NOMO-1 (cell line): ENCODE results near the gene AGPS.
"Not testable (repeated sequence)": the region's sequence is repeated elsewhere in the genome, so short reads cannot be mapped to it uniquely, and the experiment has no call there.

Source experiments
- DNase-seq, 2 experiments: peaks; one replicate each; lab custom pipeline; 2025; ENCODE audit not compliant: unreplicated experiment in 2 of 2; lab: John Stamatoyannopoulos, UW

The AGPS gene

GRCh38 chr2:177392373-177393202, at the start of gene AGPS:
TSS of gene AGPS (plus strand) at chr2:177392773. CDS start at chr2:177392790, 17 bp downstream.
- DNase-seq, result peak; percentile 53 to 76

DNA sequence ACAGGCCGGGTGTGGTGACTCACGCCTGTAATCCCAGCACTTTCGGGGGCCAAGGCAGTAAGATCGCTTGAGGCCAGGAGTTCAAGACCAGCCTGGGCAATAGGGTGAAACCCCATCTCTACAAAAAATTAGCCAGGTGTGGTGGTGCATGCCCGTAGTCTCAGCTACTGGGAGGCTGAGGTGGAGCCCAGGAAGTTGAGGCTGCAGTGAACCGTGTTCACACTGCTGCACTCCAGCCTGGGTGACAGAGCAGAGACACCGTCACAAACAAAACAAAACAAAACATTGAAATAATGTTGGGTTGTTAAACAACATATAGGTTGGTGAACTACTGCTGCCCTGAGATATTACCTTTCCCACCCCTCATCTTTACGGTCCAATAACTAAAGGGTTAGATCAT, 48.8 kb upstream of the AGPS start:
- no peak for DNase-seq

DNA sequence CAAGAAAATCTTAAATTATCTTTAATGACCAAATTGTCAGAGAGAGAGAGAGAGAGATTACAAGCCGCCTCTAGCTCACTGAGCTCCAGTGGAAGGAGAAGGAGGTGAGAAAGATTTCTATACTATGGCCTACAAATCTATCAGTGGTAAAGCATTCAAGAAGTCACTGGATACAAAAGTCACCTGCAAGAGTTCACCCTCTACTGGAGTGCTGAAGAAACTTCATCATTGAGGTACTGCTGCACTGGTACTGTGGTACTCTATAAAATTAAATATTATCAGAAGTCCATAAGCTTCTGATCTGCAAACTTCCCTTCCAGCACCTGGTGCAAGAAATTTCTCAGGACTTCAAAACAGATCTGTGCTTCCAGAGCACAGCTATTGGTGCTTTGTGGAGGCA, 48.3 kb upstream of the AGPS start:
- DNase-seq, result no peak

GRCh38 chr2:177346192-177346591, 46.4 kb upstream of the AGPS start:
- no peak for DNase-seq

DNA sequence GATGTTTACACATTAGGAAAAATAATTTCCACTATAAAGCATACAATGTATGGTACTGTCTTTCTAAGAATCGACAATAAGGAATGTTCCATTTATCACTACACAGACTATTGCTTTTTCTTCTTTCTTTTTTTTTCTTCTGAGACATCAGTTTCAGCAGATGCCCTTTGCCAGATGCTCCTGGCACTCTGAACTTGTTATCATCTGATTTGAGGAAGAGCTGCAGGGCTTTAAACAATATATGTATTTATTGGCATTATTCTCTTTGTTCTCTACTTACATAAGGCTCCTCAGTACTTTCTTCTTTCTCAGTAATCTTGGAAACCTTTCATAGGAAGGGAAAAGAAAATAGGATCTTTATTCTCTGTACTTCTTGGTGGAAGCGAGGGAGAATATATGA, 45.0 kb upstream of the AGPS start:
- DNase-seq, result no peak

GRCh38 chr2:177348118-177348654, 44.4 kb upstream of the AGPS start:
- no peak for DNase-seq

DNA sequence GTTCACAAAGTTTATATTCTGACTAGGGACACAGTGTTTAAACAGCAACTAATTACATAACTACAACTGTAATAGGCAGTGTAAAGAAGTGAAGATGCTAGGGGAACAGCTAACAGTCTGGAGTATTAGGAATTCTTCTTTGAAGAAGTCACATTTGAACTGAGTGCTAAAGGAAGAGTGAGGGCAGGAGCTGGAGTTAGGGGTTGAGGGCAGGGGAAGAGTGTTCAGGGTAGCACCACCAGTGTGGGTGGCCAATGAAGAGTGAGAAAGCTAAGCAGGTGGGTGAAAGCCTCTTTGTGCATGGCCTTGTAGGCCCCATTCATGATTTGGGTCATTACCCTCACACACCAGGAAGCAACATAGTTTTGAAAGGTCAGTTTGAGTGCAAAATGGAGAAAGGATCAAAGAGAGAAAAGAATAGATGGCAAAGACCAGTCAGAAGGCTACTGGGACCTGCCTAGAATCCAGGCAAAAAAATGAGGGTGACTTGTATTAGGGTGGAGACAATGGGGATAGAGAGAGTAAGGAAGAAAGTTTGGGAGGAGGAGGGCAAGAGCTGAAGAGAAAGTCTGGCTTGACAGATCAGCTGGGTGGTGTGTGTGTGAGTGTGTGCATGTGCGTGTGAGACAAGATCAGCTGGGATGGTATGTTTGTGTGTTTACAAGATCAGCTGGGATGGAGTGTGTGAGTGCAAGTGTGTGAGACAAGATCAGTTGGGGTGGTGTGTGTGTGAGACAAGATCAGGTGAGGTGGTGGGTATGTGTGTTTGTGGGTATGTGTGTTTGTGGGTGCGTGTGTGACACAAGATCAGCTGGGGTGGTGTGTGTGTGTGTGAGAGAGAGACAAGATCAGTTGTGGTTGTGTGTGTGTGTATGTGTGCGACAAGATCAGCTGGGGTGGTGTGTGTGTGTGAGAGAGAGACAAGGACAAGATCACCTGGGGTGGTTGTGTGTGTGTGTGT, 43.6 kb upstream of the AGPS start:
- no peak for DNase-seq

- not testable (repeated sequence) for DNase-seq
These were observed 41.9 kb upstream of the AGPS start for GRCh38 chr2:177350624-177351023.

DNA sequence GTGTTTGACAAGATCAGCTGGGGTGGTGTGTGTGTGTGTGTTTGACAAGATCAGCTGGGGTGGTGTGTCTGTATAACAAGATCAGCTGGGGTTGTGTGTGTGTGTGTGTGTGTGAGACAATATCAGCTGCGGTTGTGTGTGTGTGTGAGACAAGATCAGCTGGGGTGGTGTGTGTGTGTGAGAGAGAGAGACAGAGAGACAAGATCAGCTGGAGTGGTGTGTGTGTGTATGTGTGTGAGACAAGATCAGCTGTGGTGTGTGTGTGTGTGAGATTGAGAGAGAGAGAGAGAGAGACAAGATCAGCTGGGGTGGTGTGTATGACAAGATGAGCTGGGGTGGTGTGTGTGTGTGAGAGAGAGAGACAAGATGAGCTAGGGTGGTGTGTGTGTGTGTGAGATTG, 41.5 kb upstream of the AGPS start:
- not testable (repeated sequence) for DNase-seq

DNA sequence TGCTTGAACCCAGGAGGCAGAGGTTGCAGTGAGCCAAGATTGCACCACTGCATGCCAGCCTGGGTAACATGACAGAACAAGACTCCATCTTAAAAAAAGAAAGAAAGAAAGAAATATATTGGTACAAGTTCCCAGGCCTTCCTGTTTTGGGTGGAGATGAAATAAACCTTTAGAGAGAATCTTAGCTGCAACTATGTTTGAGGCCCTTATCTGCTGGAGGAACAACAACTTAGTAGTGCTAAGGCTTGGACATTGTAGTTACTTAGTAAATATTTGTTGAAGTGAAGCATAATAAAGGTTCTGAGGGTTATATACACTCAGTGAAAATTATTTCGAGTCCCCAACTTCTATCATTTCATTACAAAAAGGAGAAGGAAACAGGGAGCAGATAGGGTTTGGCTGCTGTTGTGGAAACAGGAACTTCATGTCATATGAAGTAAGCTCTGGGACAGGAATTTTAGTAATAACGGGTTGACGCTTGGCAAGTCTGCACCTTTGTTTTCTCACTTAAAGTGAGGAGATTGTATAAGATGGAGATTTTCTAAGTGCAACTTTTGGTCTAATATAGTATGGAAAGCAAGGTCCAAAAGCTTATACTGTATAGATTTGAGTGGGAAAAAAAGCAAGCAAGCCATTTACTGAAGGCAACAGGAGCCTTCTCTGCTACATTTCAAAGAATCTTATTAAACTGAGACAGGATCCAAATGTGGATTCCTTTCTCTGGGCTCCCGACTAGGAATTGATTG, 40.0 kb upstream of the AGPS start:
- DNase-seq, result peak; percentile 52 to 77

DNA sequence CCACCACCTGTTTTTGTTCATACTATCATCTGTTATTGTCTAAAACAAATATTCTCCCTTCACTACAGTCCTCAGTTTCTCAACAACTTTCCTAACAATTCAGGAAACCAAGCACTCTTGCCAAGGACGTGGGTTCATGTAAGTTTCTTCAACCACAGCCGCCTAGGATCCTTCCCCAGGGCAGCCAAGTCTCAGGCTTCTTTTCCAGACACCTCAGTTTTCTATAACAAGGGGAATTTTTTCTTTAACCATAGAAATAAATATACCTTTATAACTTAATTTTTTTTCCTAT, 39.4 kb upstream of the AGPS start:
- no peak for DNase-seq

DNA sequence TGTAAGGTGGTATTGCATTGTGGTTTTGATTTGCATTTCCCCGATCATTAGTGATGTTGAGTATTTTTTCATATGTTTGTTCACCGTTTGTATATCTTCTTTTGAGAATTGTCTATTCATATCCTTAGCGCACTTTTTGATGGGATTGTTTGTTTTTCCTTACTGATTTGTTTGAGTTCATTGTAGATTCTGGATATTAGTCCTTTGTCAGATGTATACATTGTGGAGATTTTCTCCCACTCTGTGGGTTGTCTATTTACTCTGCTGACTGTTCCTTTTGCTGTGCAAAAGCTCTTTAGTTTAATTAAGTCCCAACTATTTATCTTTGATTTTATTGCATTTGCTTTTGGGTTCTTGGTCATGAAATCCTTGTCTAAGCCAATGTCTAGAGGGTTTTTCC, 38.0 kb upstream of the AGPS start:
- not testable (repeated sequence) for DNase-seq

DNA sequence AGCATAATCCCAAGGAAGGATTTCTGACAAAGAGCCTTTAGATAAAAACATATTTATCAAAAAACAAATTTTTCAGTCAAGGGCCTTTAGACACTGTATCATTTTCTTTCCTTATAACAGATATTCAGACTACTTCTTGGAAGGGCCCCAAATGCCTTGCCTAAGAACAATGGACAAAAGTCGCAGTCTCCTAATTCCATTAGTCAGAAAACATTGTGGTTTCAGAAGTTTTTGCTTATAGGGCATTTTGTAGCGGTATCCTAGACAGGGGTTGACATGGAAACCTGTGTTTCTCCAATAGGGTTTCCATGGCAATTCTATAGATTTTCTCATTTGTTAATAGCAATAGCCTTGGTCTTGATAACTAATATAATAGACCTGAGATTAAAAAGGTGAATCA, 36.7 kb upstream of the AGPS start:
- DNase-seq, result no peak

GRCh38 chr2:177359836-177360595, 32.6 kb upstream of the AGPS start:
- no peak for DNase-seq

DNA sequence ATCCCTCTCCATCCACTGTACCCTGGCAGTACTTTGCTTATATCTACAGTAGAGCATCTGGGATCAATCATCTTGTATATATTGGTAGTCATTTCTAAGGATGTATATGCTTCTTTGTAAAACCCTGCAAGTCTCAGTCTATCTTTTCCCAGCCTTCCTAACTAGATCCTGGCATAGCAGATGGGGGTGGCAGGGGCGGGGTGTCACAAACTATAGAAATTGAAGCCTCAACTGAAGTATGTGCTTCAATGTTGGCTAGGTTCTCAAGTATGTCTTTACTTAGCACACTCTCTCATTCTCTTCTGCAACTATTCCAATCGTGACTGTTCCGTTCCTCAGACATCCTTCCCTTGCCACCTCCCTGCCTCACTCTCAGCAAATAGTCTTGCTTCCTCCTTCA, 30.1 kb upstream of the AGPS start:
- DNase-seq, result no peak

GRCh38 chr2:177363332-177363731, 29.2 kb upstream of the AGPS start:
- DNase-seq, result no peak

DNA sequence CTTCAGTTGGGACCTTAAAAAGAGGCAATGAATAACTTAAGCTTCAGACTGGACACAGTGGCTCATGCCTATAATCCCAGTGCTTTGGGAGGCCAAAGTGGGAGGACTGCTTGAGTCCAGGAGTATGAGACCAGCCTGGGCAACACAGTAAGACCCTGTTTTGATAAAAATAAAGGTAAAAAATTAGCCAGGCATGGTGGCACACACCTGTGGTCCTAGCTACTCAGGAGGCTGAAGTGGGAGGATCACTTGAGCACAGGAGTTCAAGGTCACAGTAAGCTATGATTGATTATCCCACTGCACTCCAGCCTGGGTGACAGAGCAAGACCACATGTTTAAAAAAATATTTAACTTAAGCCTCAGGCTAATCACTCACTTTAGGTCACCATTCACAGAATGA, 26.8 kb upstream of the AGPS start:
- not testable (repeated sequence) for DNase-seq

DNA sequence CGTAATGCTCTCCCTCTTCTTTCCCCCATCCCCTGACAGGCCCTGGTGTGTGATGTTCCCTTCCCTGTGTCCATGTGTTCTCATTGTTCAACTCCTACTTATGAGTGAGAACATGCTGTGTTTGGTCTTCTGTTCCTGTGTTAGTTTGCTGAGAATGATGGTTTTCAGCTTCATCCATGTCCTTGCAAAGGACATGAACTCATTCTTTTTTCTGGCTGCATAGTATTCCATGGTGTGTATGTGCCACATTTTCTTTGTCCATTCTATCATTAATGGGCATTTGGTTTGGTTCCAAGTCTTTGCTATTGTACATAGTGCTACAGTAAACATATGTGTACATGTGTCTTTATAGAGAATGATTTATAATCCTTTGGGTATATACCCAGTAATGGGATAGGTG, 24.6 kb upstream of the AGPS start:
- DNase-seq, result not testable (repeated sequence)

- DNase-seq, result no peak
These were observed 13.2 kb upstream of the AGPS start for GRCh38 chr2:177379354-177379753.

GRCh38 chr2:177380181-177380580, 12.4 kb upstream of the AGPS start:
- DNase-seq, result no peak
